GM08714 (cell line): ENCODE data around the gene MAST1.

ENCODE experiments used
- H3K4me3 ChIP-seq: fragments of 200-500 bp; sonication (Bioruptor generic); 2 replicates; pipeline ENCODE4 v1.5.1; 2014; ENCODE audit warnings: mild to moderate bottlenecking, low read length, inconsistent platforms
- ZNF274 ChIP-seq: IDR thresholded peaks from 2 replicates; pipeline ENCODE4 v1.6.1; 2012; ENCODE audit warnings: mild to moderate bottlenecking, low read depth, low read length

The MAST1 gene

DNA sequence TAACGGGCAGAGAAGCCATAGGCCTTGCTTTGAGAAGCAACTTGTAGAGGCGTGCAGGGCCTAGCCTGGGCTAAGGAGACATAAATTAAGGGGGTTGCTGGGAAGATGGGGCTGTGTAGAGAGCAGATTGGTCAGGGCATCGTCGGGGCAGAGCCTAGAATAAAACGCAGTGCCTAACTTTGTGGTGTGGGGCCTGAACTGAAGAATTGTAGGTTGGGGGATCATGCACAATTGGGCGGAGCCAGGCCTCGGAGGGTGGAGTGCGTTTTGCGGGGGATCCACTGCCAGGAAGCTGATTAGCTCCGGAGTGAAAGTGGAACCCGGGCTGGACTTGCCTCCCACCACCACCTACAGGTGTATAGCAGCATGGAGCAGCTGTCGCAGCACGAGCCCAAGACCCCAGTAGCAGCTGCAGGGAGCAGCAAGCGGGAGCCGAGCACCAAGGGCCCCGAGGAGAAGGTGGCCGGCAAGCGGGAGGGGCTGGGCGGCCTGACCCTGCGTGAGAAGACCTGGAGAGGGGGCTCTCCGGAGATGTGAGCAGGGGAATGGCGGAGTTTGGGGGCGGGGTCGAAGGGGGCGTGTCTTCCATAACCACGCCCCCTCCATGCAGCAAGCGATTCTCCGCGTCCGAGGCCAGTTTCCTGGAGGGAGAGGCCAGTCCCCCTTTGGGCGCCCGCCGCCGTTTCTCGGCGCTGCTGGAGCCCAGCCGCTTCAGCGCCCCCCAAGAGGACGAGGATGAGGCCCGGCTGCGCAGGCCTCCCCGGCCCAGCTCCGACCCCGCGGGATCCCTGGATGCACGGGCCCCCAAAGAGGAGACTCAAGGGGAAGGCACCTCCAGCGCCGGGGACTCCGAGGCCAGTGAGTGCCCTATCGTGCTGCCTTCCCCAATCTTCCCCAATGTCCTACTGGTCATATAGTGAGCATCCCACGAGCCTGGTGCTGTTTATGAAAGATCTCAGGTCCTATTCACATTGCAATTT is 29.1 kb downstream of the MAST1 start:
- peak overlapping the region; percentile 17; the same call in 1 of the 2 replicates for H3K4me3 ChIP-seq
- no peak for TF ChIP-seq ZNF274

DNA sequence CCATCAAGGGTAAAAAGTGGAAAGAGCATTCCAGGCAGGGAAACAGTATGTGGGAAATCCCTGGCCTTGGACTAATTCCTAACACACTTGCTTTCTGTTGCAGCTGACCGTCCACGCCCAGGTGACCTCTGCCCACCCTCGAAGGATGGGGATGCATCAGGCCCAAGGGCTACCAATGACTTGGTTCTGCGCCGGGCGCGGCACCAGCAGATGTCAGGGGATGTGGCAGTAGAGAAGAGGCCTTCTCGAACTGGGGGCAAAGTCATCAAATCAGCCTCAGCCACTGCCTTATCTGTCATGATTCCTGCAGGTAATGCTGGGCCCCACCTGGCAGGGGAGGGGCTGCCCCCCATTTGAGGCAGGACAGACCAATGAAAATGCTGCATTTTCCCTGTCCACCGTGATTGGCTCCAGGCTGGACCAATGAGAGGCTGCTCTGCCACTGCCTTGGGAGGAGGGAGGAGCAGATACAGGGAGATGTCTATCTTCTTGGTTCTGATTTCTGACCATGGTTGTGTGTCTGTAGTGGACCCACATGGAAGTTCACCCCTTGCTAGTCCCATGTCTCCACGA is 30.3 kb downstream of the MAST1 start:
- no peak overlapping the region for H3K4me3 ChIP-seq
- no peak for TF ChIP-seq ZNF274

- no peak for TF ChIP-seq ZNF274
- no peak overlapping the region for H3K4me3 ChIP-seq
Measured at GRCh38 chr19:12871681-12872080, 33.4 kb downstream of the MAST1 start.

GRCh38 chr19:12872255-12872654 is 33.9 kb downstream of the MAST1 start:
- no peak for TF ChIP-seq ZNF274
- no peak overlapping the region for H3K4me3 ChIP-seq

DNA sequence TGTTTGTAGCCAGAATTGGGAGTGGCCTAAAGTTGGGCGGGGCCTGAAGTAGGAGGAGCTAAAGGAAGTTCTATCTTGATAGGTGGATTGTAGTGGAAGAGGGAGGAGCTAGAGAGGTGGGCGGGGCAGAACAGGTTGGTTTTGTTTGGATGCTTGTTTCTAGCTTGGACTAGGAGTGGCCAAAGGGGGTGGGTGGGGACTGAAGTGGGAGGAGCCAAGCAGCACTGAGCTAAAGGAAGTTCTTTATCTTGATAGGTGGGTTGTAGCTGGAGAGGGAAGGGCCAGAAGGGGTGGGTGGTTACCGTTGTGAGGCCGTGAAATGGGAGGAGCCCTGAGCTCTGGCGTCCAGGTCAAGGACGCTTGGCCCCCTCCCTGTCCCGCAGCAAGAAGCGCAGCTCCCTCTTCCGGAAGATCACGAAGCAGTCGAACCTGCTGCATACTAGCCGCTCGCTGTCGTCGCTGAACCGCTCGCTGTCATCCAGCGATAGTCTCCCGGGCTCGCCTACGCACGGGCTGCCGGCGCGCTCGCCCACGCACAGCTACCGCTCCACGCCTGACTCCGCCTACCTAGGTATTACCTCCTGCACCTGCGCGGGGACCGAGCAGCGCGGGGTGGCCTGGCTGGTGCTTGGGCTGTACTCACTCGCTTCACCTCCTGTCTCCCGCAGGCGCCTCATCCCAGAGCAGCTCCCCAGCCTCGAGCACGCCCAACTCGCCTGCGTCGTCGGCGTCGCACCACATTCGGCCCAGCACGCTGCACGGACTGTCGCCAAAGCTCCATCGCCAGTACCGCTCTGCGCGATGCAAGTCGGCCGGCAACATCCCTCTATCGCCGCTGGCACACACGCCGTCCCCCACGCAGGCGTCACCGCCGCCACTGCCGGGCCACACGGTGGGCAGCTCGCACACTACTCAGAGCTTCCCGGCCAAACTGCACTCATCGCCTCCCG is 34.9 kb downstream of the MAST1 start:
- peak overlapping the region; percentile 9; the same call in 1 of the 2 replicates for H3K4me3 ChIP-seq
- no peak for TF ChIP-seq ZNF274

GRCh38 chr19:12873891-12874745 is 35.8 kb downstream of the MAST1 start:
- H3K4me3 ChIP-seq = no peak overlapping the region; the same call in 1 of the 2 replicates
- no peak for TF ChIP-seq ZNF274

- TF ChIP-seq ZNF274 = no peak
- no peak overlapping the region for H3K4me3 ChIP-seq
Measured at GRCh38 chr19:12875086-12875485, 36.8 kb downstream of the MAST1 start.

DNA sequence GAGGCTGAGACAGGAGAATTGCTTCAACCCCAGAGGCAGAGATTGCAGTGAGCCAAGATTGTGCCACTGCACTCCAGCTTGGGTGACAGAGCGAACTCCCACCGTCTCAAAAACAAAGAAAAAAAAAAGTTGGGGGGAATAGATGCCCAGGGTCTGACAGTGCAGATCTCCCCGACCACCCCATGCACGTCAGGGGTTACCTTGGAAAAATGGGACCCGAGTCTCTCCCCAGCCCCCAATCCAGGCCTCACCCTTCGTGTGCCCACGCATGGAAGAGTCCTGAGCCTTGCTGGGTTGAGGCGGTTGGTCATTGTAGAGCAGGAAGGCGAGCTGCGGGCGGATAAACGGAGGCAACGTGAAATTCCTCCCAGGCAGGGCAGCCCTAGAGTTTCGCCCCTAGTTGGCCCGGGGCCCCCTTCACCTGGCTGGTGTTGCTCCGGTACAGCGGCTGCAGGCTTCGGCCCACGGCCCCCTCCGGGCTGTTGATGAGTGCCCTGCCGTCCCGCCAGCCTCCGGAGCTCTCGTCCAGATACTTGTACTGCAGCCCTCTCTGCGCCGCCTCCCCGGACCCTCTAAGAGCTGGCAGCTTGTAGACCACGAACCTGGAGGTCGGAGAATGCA is 42.3 kb downstream of the MAST1 start:
- TF ChIP-seq ZNF274 = no peak
- H3K4me3 ChIP-seq = peak overlapping the region; percentile 81

GRCh38 chr19:12881172-12881808 is 43.0 kb downstream of the MAST1 start, which contains the start of gene DNASE2:
DNASE2 (minus strand) TSS chr19:12881449; CDS start chr19:12881375, 74 bp downstream.
- no peak for TF ChIP-seq ZNF274
- peak within 1 kb of the TSS; percentile 81 for H3K4me3 ChIP-seq

- no peak for TF ChIP-seq ZNF274
- H3K4me3 ChIP-seq = no peak overlapping the region
Measured at GRCh38 chr19:12882589-12882988, 44.3 kb downstream of the MAST1 start.

DNA sequence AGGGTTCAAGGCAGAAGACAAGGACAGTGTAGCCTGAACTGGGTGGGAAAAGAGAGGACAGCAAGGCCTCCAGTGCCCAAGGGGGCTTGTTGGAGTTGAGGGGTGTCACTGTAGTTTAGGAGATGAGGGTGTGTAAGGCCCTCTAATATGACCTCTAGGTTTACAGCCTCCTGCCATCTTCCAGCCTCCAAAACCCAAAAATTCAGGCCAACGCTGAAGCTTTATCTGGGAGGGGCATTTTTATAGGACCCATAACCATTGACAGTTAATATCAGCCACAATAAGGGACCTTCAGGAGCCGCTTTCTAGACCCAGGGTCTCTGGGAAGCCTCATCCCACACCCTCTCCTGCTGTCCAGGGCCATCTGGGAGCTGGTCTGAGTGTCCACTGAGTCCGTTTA is 45.9 kb downstream of the MAST1 start:
- TF ChIP-seq ZNF274 = no peak
- no peak overlapping the region for H3K4me3 ChIP-seq

- TF ChIP-seq ZNF274 = no peak
- H3K4me3 ChIP-seq = peak overlapping the region; percentile 43; the same call in 1 of the 2 replicates
Measured at GRCh38 chr19:12884627-12884925, 46.3 kb downstream of the MAST1 start.
